Inferior parietal cortex (tissue), 1 donor: Measurements from ENCODE around the gene TMEM185A.
"Not testable (repeated sequence)": the region's sequence is repeated elsewhere in the genome, so short reads cannot be mapped to it uniquely, and the experiment has no call there.

Source experiments
- DNase-seq: peaks from one replicate; pipeline ENCODE4 v3.0.0-alpha.2; 2016; ENCODE audit errors: extremely low spot score

Gene TMEM185A

GRCh38 chrX:149626829-149627228 lies 4.8 kb downstream of the TMEM185A start:
- not testable (repeated sequence) for DNase-seq

GRCh38 chrX:149619662-149620061 lies 11.9 kb downstream of the TMEM185A start:
- DNase-seq, result not testable (repeated sequence)

- no peak for DNase-seq
These were observed 12.7 kb downstream of the TMEM185A start for GRCh38 chrX:149618871-149619270.

- DNase-seq, result no peak
These were observed 19.9 kb downstream of the TMEM185A start for GRCh38 chrX:149611623-149612175.

GRCh38 chrX:149610511-149610910 lies 21.1 kb downstream of the TMEM185A start:
- no peak for DNase-seq

GRCh38 chrX:149607699-149608098 lies 23.9 kb downstream of the TMEM185A start:
- no peak for DNase-seq

GRCh38 chrX:149605248-149605885 lies 26.2 kb downstream of the TMEM185A start:
- not testable (repeated sequence) for DNase-seq

GRCh38 chrX:149598603-149599002 lies 33.0 kb downstream of the TMEM185A start:
- DNase-seq, result not testable (repeated sequence)

GRCh38 chrX:149595943-149596342 lies 35.6 kb downstream of the TMEM185A start:
- DNase-seq, result not testable (repeated sequence)

- not testable (repeated sequence) for DNase-seq
These were observed 36.4 kb downstream of the TMEM185A start, which contains the start of gene HSFX2 for GRCh38 chrX:149595214-149595613. TSS of gene HSFX2 (minus strand) at chrX:149595314. CDS start at chrX:149594700, 614 bp downstream.

- not testable (repeated sequence) for DNase-seq
These were observed 40.6 kb downstream of the TMEM185A start for GRCh38 chrX:149590993-149591392.

- DNase-seq, result not testable (repeated sequence)
These were observed 44.2 kb downstream of the TMEM185A start, which contains the start of gene MAGEA9B for GRCh38 chrX:149587359-149587758. TSS of gene MAGEA9B (minus strand) at chrX:149587459. CDS start at chrX:149583179, 4,280 bp downstream.

- not testable (repeated sequence) for DNase-seq
These were observed 46.0 kb downstream of the TMEM185A start for GRCh38 chrX:149585631-149586030.

- not testable (repeated sequence) for DNase-seq
These were observed 58.1 kb downstream of the TMEM185A start for GRCh38 chrX:149573456-149573855.

GRCh38 chrX:149572743-149573142 lies 58.8 kb downstream of the TMEM185A start:
- DNase-seq, result no peak

GRCh38 chrX:149571770-149572169 lies 59.8 kb downstream of the TMEM185A start:
- no peak for DNase-seq

GRCh38 chrX:149570668-149571067 lies 60.9 kb downstream of the TMEM185A start:
- DNase-seq, result no peak

GRCh38 chrX:149569770-149570169 lies 61.8 kb downstream of the TMEM185A start:
- DNase-seq, result no peak

GRCh38 chrX:149568701-149569296 lies 62.8 kb downstream of the TMEM185A start:
- DNase-seq, result no peak

GRCh38 chrX:149567621-149568417 lies 63.8 kb downstream of the TMEM185A start:
- DNase-seq, result no peak

- DNase-seq, result no peak
These were observed 68.2 kb downstream of the TMEM185A start for GRCh38 chrX:149563359-149563758.

GRCh38 chrX:149555251-149555650 lies 76.3 kb downstream of the TMEM185A start:
- not testable (repeated sequence) for DNase-seq
